Karpas-422 (cell line): ENCODE measurements around the gene INPP5A. TPM values are rescaled to one million over a fixed set of nuclear protein-coding genes. Genes with fewer than 3 reads are reported as not detected.

Experiments used
- DNase-seq: peaks from one replicate; pipeline ENCODE4 v3.0.0-alpha.2; 2015
- H2AFZ ChIP-seq: fragments of 200-600 bp; sonication (generic); 2 replicates; pipeline ENCODE4 v1.6.1; 2014; ENCODE audit warnings: antibody characterized with exemption, low read length, mixed read lengths
- H3K27ac ChIP-seq: fragments of 200-600 bp; sonication (generic); 2 replicates; pipeline ENCODE4 v1.5.1; 2014; ENCODE audit warnings: mild to moderate bottlenecking, low read length, moderate library complexity
- H3K27me3 ChIP-seq: fragments of 200-600 bp; sonication (generic); 2 replicates; pipeline ENCODE4 v1.6.1; 2014; ENCODE audit warnings: low read length, mixed read lengths
- H3K36me3 ChIP-seq: fragments of 200-600 bp; sonication (generic); 2 replicates; pipeline ENCODE4 v1.6.1; 2014; ENCODE audit warnings: low read length, mixed read lengths; ENCODE audit not compliant: insufficient read depth
- H3K4me1 ChIP-seq: fragments of 200-600 bp; sonication (generic); 2 replicates; pipeline ENCODE4 v1.6.1; 2014; ENCODE audit warnings: mild to moderate bottlenecking, low read length, mixed read lengths
- H3K4me2 ChIP-seq: fragments of 200-600 bp; sonication (generic); 2 replicates; pipeline ENCODE4 v1.6.1; 2014; ENCODE audit warnings: low read length, low read depth, mild to moderate bottlenecking; ENCODE audit not compliant: poor library complexity, severe bottlenecking
- H3K4me3 ChIP-seq: fragments of 200-600 bp; sonication (generic); 2 replicates; pipeline ENCODE4 v1.5.1; 2014; ENCODE audit warnings: mild to moderate bottlenecking, antibody characterized with exemption, low read length, mixed read lengths
- H3K79me2 ChIP-seq: fragments of 200-600 bp; sonication (generic); 2 replicates; pipeline ENCODE4 v1.6.1; 2014; ENCODE audit warnings: mild to moderate bottlenecking, low read length, mixed read lengths
- H3K9ac ChIP-seq: fragments of 200-600 bp; sonication (generic); 2 replicates; pipeline ENCODE4 v1.6.0; 2014; ENCODE audit warnings: low read length
- H3K9me2 ChIP-seq: fragments of 200-600 bp; sonication (generic), shearing (Covaris generic); replicated peaks from 2 replicates; pipeline ENCODE4 v1.6.0; 2014; ENCODE audit warnings: mild to moderate bottlenecking, low read length, moderate library complexity; ENCODE audit not compliant: insufficient read depth
- H3K9me3 ChIP-seq: fragments of 300-700, 200-600 bp; sonication (generic); 2 replicates; pipeline ENCODE4 v1.6.1; 2014; ENCODE audit warnings: low read length, mixed read lengths
- H4K20me1 ChIP-seq: fragments of 200-600 bp; sonication (generic); 2 replicates; pipeline ENCODE4 v1.6.1; 2014; ENCODE audit warnings: mild to moderate bottlenecking, antibody characterized with exemption, low read length, low read depth; ENCODE audit not compliant: insufficient read depth
- total RNA-seq: library from RNA; depleted of rRNA; stranded (reverse); fragments of >200 nt; shearing (Covaris generic); gene quantifications from 2 replicates; pipeline ENCODE4 v1.2.3, GENCODE V29; 2014; ENCODE audit warnings: low replicate concordance

INPP5A gene
- total RNA-seq, 1 experiment from 2014 or later, result 9.1 TPM

DNA sequence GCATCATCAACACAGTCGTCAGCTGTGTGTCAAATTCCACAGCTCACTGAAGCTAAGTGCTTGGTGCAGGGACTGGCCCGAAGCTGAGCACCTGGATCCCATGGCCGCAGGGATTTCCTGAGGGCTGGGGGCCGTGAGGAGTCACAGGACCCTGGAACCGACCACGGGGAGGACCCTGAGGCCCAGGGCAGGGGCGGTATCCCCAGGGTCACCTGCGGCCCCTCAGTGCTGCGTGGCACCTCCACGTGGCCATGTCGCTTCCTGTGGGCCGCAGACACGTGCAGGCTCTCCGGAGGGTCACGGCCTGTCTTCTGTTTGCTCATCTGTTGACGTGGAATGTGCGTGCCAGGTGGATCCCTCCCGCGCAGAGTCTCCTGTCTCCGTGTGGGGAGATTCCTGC, 194.9 kb downstream of the INPP5A start:
- no peaks in the 10 kb centered on the region for H3K79me2 ChIP-seq
- no peak overlapping the region for H2AFZ ChIP-seq
- H3K4me1 ChIP-seq, result no peaks in the 10 kb centered on the region
- H3K9me2 ChIP-seq, result no peaks in the 10 kb centered on the region
- H3K4me3 ChIP-seq, result no peak overlapping the region
- no peak for DNase-seq
- H3K9ac ChIP-seq, result no peak overlapping the region
- H3K36me3 ChIP-seq, result no peaks in the 10 kb centered on the region
- no peak overlapping the region for H3K27ac ChIP-seq
- no peak overlapping the region for H3K4me2 ChIP-seq
- no peaks in the 10 kb centered on the region for H4K20me1 ChIP-seq
- H3K27me3 ChIP-seq, result no peaks in the 10 kb centered on the region
- no peaks in the 10 kb centered on the region for H3K9me3 ChIP-seq

DNA sequence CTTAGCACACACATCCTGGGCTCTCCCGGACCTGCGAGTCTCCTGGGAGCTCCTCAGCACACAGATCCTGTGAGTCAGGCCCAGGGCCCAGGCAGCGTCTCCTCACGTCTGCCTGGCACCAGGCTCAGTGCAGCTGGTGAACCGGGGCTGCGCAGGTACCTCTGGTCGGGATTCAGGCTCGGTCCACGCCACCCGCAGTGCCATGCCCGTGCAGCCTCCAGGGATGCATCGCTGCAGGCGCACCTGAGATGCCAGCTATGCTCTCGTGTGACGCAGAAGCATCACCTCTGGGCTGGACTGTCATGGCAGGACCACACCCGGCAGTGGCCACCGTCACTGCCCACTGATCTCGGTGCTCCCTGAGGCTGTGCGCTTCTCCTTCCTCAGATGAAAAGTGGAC, 196.3 kb downstream of the INPP5A start:
- no peak for DNase-seq
- Histone ChIP-seq H3K79me2 (no peaks in the 10 kb centered on the region), H3K9me2 (no peaks in the 10 kb centered on the region), H4K20me1 (no peaks in the 10 kb centered on the region), H3K27me3 (no peaks in the 10 kb centered on the region), H3K4me1 (no peaks in the 10 kb centered on the region), H2AFZ (no peak overlapping the region), H3K9ac (no peak overlapping the region), H3K4me3 (no peak overlapping the region), H3K9me3 (no peaks in the 10 kb centered on the region), H3K27ac (no peak overlapping the region), H3K4me2 (no peak overlapping the region), H3K36me3 (no peaks in the 10 kb centered on the region)

DNA sequence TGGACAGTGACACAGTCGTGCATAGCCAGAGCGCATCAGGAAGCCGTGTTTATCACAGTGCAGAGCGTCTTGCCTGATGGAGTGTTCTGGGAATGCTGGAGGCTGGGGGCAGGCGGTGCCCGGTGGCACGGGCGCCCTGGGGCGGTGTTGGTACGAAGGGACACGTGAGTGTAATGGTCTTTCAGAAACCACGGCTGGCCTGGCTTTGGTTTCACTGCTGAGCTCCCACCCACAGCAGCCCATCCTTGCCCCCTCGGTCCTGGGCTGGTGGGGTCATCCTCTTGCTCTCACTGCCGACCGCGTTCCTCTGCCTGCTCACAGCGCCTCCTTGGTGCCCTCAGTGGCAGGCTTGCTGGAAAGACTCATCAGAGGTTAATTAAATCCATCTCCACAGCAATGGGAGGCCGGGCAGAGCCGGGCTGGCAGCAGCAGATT, 197.8 kb downstream of the INPP5A start:
- Histone ChIP-seq H3K9me2 (no peaks in the 10 kb centered on the region), H3K79me2 (no peaks in the 10 kb centered on the region), H3K9ac (no peak overlapping the region)

DNA sequence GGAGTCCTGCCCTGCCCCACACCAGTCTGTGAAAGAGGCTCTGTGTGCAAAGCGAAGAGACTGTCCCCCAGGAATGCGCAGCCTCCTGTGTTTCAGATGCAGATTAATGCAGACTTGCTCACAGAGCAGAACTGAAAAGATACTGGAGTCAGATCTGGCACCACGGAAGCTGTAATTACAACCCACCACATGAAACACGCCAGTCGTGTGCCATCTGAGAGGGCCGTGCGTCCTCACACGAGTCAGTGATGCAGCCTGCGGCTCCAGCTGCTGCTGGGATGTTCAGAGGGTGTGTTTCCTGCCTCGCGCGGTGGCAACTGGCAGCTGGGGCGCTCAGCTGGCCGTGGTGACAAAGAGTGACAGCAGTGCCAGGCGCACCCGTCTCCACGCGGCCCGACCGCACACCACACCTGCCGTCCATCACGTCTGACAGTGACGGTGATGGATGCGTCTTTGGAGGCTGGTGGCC, 198.4 kb downstream of the INPP5A start:
- H4K20me1 ChIP-seq, result no peaks in the 10 kb centered on the region; the same call in 1 of the 2 replicates
- no peaks in the 10 kb centered on the region for H3K9me2 ChIP-seq
- H3K9ac ChIP-seq, result no peak overlapping the region
- no peak overlapping the region for H3K4me2 ChIP-seq
- H3K36me3 ChIP-seq, result no peaks in the 10 kb centered on the region
- no peak overlapping the region for H3K4me3 ChIP-seq
- H3K9me3 ChIP-seq, result no peaks in the 10 kb centered on the region
- no peaks in the 10 kb centered on the region for H3K27me3 ChIP-seq
- no peaks in the 10 kb centered on the region for H3K79me2 ChIP-seq
- H2AFZ ChIP-seq, result no peak overlapping the region
- DNase-seq, result no peak
- H3K4me1 ChIP-seq, result no peaks in the 10 kb centered on the region
- H3K27ac ChIP-seq, result no peak overlapping the region

More for the DNA sequence above, 197.8 kb downstream of the INPP5A start:
- Histone ChIP-seq H2AFZ (no peak overlapping the region), H3K4me2 (no peak overlapping the region), H4K20me1 (no peaks in the 10 kb centered on the region; the same call in 1 of the 2 replicates), H3K4me1 (no peaks in the 10 kb centered on the region), H3K4me3 (no peak overlapping the region), H3K9me3 (no peaks in the 10 kb centered on the region), H3K27me3 (no peaks in the 10 kb centered on the region), H3K27ac (no peak overlapping the region), H3K36me3 (no peaks in the 10 kb centered on the region)
- DNase-seq, result no peak

DNA sequence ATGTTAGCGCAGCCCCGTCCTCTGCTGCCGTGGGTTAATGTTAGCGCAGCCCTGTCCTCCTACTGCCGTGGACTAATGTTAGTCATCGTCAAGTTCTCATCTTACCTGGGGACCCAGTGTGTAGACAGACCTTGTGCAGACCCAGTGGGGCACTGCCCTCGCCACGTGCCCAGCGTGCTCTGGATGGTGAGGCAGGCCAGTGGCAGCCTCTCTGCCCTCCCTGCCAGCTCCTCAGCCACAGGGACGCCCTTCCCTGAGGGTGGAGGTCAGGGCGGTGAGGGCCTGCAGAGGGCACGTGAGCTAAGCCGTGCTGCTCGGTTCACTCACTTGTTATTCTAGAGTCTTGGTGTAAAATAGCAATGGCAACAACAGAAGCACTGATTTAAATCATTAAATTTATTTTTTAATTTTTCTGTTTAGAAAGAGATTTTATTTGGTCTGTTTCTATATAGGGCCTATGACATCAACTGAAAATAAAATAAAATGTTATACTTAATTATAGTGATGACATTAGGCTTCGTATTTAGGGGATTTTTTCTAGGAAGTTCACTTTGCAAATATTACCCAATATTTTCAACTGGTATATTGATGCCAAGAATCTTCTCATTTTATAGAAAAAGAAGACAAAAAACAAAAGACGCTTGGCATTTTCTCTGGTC, 199.9 kb downstream of the INPP5A start:
- H3K27ac ChIP-seq, result no peak overlapping the region
- H3K9me2 ChIP-seq, result no peaks in the 10 kb centered on the region
- H3K4me1 ChIP-seq, result no peaks in the 10 kb centered on the region

DNA sequence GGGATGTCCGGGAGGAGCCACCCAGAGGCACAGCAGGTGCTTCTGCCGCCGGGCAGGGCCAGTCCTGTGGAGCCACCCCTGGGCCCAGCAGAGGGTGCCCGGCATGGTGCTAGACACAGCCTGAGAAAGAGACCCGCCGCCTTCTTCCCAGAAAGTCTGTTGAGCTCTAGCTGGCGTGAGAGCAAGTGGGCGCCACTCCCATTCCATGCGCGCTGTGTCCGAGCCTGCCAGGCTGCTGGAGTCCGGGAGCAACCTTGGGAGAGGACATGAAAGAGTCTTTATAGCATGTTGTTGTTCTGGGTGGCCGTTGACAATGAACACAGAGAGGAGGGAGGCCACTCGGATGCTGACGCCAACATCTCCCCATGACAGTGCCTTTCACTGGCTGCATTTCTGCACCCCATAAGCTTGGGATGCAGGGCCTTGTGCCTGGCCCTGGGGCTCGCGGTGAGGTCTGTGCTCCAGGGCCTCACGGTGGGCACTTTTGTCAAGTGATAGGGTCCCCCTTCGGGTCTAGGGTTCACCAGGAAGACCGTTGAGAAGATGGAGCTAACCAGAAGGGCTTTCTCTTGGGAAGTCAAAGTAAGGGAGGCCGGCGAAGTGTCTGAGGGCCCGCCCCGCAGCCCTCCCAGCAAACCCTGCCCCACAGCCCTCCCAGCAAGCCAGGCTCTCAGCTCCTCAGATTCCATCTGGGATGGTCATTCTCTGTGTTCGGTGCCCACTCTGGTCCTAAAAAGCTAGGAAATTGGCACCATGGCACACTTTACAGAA, 201.1 kb downstream of the INPP5A start:
- no peaks in the 10 kb centered on the region; the same call in 1 of the 2 replicates for H4K20me1 ChIP-seq
- H3K27me3 ChIP-seq, result no peaks in the 10 kb centered on the region
- no peaks in the 10 kb centered on the region for H3K9me3 ChIP-seq
- no peaks in the 10 kb centered on the region for H3K36me3 ChIP-seq
- no peak overlapping the region for H3K27ac ChIP-seq
- no peak overlapping the region for H3K9ac ChIP-seq
- no peak overlapping the region for H2AFZ ChIP-seq
- DNase-seq, result no peak
- no peaks in the 10 kb centered on the region for H3K79me2 ChIP-seq
- no peaks in the 10 kb centered on the region for H3K4me1 ChIP-seq
- H3K9me2 ChIP-seq, result no peaks in the 10 kb centered on the region
- H3K4me2 ChIP-seq, result no peak overlapping the region
- no peak overlapping the region for H3K4me3 ChIP-seq

More for the DNA sequence above, 199.9 kb downstream of the INPP5A start:
- H3K79me2 ChIP-seq, result no peaks in the 10 kb centered on the region
- H3K9me3 ChIP-seq, result no peaks in the 10 kb centered on the region
- H3K4me3 ChIP-seq, result no peak overlapping the region
- no peak overlapping the region for H3K9ac ChIP-seq
- H3K36me3 ChIP-seq, result no peaks in the 10 kb centered on the region
- no peak for DNase-seq
- no peaks in the 10 kb centered on the region for H3K27me3 ChIP-seq
- H3K4me2 ChIP-seq, result no peak overlapping the region
- H2AFZ ChIP-seq, result no peak overlapping the region
- no peaks in the 10 kb centered on the region; the same call in 1 of the 2 replicates for H4K20me1 ChIP-seq

DNA sequence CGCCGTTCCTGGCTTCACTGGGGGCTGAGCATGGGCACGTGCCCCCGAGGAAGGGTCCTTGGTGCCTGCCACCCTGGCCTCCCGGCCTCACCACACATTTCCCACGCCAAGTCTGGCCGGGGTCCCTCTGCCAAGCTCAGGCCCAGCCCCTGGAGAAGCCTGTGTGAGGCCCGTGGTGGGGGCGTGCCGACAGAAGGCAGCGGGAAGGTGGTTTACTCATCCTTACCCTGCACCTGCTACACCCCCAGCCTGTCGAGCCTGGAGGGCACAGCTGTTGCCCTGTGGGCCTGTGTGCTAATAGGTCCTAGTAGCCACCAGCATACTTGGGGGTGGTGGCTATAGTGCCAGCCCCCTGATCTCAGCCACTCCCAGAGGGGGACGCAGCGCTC, 201.6 kb downstream of the INPP5A start:
- H3K36me3 ChIP-seq, result no peaks in the 10 kb centered on the region
- no peaks in the 10 kb centered on the region for H3K79me2 ChIP-seq
- no peak overlapping the region for H3K4me3 ChIP-seq
- DNase-seq, result no peak
- no peaks in the 10 kb centered on the region for H3K27me3 ChIP-seq
- H2AFZ ChIP-seq, result no peak overlapping the region
- H3K27ac ChIP-seq, result no peak overlapping the region
- H3K4me2 ChIP-seq, result no peak overlapping the region
- H3K9ac ChIP-seq, result no peak overlapping the region
- H3K9me3 ChIP-seq, result no peaks in the 10 kb centered on the region
- H3K9me2 ChIP-seq, result no peaks in the 10 kb centered on the region
- H3K4me1 ChIP-seq, result no peaks in the 10 kb centered on the region
- H4K20me1 ChIP-seq, result no peaks in the 10 kb centered on the region; the same call in 1 of the 2 replicates

DNA sequence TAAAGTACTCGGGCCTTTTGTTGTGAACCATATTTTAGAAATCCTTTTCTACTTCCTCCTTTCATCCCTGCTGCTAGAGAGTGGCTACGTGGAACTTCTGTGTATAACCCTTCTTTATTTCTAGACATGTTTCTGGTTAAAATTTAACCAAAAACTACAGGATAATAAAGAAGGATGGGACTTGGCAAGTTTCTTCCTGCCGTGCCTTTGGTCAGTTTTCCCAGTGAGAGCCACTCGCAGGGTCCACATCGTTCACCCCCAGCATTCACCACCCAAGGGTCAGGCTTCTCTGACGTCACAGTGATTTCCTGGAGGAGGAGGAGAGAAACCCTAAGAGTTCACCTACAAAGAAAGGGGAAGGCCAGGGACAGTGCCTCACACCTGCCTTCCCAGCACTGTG, 203.0 kb downstream of the INPP5A start:
- H3K9me2 ChIP-seq, result no peaks in the 10 kb centered on the region
- DNase-seq, result no peak
- no peaks in the 10 kb centered on the region for H3K9me3 ChIP-seq
- H3K79me2 ChIP-seq, result no peaks in the 10 kb centered on the region
- no peaks in the 10 kb centered on the region for H3K27me3 ChIP-seq
- H3K4me3 ChIP-seq, result no peak overlapping the region
- H3K4me2 ChIP-seq, result no peak overlapping the region
- H3K36me3 ChIP-seq, result no peaks in the 10 kb centered on the region
- no peaks in the 10 kb centered on the region for H3K4me1 ChIP-seq
- no peaks in the 10 kb centered on the region; the same call in 1 of the 2 replicates for H4K20me1 ChIP-seq
- no peak overlapping the region for H3K27ac ChIP-seq
- H2AFZ ChIP-seq, result no peak overlapping the region
- H3K9ac ChIP-seq, result no peak overlapping the region
